Measurements from ENCODE around the gene TSHZ1. TPM values are rescaled to one million over a fixed set of nuclear protein-coding genes. Genes with fewer than 3 reads are reported as not detected.

The TSHZ1 gene
- polyA plus RNA-seq, 1 donor from 2014 or later: 3.5 TPM

DNA sequence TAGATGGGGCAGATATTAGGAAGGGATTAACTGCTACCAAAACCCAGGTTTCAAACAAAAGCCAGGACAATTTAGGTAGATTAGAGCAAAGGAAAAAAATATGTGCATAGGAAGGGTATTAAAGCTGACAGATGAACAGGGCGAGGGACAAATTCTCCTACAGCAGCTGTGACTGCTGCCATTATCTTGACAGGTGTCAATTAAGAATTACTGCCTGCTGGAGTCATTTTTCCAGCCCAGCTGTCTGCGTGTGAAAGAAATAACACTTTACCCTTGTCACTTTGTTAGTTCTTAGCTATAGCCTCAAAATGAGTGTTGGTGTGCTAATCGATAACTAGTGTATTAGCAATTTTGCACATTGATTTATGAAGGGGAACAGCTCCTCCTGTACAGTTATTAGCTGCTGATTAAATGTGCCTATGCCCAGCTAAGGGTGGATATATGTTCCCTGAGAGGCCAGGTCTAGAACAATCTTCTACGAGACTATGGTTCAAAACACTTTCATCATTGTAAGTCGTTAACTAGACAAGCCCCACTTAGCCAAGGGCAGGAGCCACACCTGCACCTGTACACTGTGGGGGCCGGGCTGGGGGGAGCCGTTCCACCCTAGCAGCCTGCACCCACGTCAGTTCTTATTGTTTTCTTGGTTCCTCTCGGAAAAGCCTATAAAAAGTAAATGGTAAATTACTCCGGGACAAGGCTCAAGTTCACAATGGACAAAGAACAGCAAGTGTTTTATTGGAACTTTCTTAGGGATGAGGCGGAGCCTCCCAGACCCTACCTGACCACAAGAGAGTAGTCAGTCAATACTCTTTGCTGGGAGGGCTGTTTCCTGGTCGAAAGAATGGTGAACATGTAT is 7.7 kb downstream of the TSHZ1 start:
- peaks cover 2% of the 10 kb centered on the region for H3K36me3 Mint-ChIP-seq
- H3K4me3 Mint-ChIP-seq: peak overlapping the region in 1 of 4 donors; percentile 18
- no peaks in the 10 kb centered on the region for H3K9me3 Mint-ChIP-seq
- peaks cover 23 to 36% (median 24%) of the 10 kb centered on the region in 3 donors for H3K4me1 Mint-ChIP-seq
- H3K27me3 Mint-ChIP-seq: no peaks in the 10 kb centered on the region
- no peak overlapping the region for H3K27ac Mint-ChIP-seq

- H3K27me3 Mint-ChIP-seq: no peaks in the 10 kb centered on the region
- H3K4me1 Mint-ChIP-seq: peaks cover 22 to 31% (median 23%) of the 10 kb centered on the region in 3 donors
- no peak overlapping the region for H3K27ac Mint-ChIP-seq
- H3K4me3 Mint-ChIP-seq: no peak overlapping the region
- H3K9me3 Mint-ChIP-seq: no peaks in the 10 kb centered on the region
- peaks cover 2% of the 10 kb centered on the region for H3K36me3 Mint-ChIP-seq
Measured at GRCh38 chr18:75219745-75220375, 9.3 kb downstream of the TSHZ1 start.

DNA sequence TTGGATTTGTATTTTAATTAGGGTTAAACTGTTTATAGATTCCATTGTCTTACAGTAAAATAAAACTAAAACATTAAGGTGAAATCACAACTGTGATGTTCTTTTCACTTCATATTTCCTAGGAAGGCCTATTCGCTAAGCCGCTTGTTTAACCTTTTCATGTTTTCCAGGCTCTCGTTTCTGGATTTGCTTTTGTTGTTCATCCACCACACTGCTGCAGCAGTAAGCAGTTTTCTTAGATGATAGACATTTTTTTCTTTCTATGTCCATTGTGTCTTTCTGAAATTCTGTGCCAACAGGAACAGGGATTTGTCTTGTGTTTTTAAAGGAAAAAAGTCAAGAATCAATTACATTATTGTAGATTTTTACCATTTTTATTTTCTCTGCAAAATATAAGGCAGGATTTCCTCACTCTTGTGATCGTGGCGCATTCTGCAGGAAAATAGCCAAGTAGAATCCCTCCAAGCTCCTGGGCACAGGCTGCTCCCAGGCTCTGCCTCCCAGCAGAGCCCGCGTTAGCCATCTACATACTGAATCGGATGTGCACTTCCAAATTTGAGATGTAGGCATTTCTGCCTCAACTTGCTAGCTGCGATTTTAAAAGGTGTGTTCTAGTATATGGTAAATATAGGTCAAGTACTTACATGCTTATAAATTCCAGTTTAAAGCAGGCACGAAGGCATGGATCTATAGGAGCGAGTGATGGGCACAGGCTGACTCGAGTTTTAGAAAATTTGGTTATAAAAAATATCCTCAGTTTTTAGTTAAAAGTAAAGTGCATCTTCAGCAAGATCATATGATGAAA is 10.2 kb downstream of the TSHZ1 start:
- Mint-ChIP-seq H3K4me1 (peaks cover 14 to 25% (median 17%) of the 10 kb centered on the region in 3 donors), H3K4me3 (no peak overlapping the region), H3K27ac (no peak overlapping the region), H3K9me3 (no peaks in the 10 kb centered on the region), H3K36me3 (peaks cover 2% of the 10 kb centered on the region), H3K27me3 (no peaks in the 10 kb centered on the region)

DNA sequence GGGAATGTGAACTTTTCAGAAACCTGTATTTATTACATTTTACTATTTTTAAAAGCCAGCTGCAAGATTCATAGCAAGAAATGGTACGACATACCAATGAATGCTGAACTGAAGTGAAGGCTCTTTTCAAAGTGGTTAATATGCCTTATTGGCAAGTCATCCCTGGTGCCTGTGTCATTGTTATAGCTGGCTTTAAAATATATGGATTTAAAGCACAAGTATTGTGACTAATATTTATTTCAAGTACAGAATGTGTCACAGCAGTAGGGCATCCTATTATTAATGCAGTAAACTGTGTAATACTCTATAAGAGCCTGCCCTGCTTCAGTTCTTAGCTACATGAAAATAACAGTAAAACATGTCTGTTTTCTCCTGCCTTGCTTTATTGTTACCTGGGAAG is 10.8 kb downstream of the TSHZ1 start:
- Mint-ChIP-seq H3K4me3 (no peak overlapping the region), H3K9me3 (no peaks in the 10 kb centered on the region), H3K36me3 (peaks cover 2% of the 10 kb centered on the region), H3K4me1 (peaks cover 11 to 23% (median 13%) of the 10 kb centered on the region in 3 donors), H3K27ac (no peak overlapping the region), H3K27me3 (no peaks in the 10 kb centered on the region)

- Mint-ChIP-seq H3K27ac (no peak overlapping the region), H3K27me3 (no peaks in the 10 kb centered on the region), H3K9me3 (no peaks in the 10 kb centered on the region), H3K4me3 (peak overlapping the region in 1 of 4 donors; percentile 39), H3K4me1 (peaks cover 9 to 23% (median 10%) of the 10 kb centered on the region in 3 donors), H3K36me3 (peaks cover 2% of the 10 kb centered on the region)
Measured at GRCh38 chr18:75221897-75222296, 11.3 kb downstream of the TSHZ1 start.

GRCh38 chr18:75222407-75222806 is 11.8 kb downstream of the TSHZ1 start:
- no peaks in the 10 kb centered on the region for H3K9me3 Mint-ChIP-seq
- H3K4me1 Mint-ChIP-seq: peaks cover 8 to 23% (median 14%) of the 10 kb centered on the region in 3 donors
- no peaks in the 10 kb centered on the region for H3K27me3 Mint-ChIP-seq
- H3K4me3 Mint-ChIP-seq: no peak overlapping the region
- H3K27ac Mint-ChIP-seq: no peak overlapping the region
- peaks cover 2% of the 10 kb centered on the region for H3K36me3 Mint-ChIP-seq

GRCh38 chr18:75223687-75224347 is 13.2 kb downstream of the TSHZ1 start:
- no peak overlapping the region for H3K27ac Mint-ChIP-seq
- H3K36me3 Mint-ChIP-seq: peaks cover 2% of the 10 kb centered on the region
- no peaks in the 10 kb centered on the region for H3K27me3 Mint-ChIP-seq
- no peaks in the 10 kb centered on the region for H3K9me3 Mint-ChIP-seq
- no peak overlapping the region for H3K4me3 Mint-ChIP-seq
- H3K4me1 Mint-ChIP-seq: peaks cover 4 to 20% (median 15%) of the 10 kb centered on the region in 3 donors

GRCh38 chr18:75226286-75226955 is 15.8 kb downstream of the TSHZ1 start:
- H3K36me3 Mint-ChIP-seq: peaks cover 2% of the 10 kb centered on the region
- H3K4me3 Mint-ChIP-seq: peak overlapping the region in 1 of 4 donors; percentile 60
- peak overlapping the region in 1 of 3 donors; percentile 67 for H3K27ac Mint-ChIP-seq
- peaks cover 4 to 15% (median 12%) of the 10 kb centered on the region in 3 donors for H3K4me1 Mint-ChIP-seq
- H3K27me3 Mint-ChIP-seq: no peaks in the 10 kb centered on the region
- H3K9me3 Mint-ChIP-seq: no peaks in the 10 kb centered on the region

- no peak overlapping the region for H3K27ac Mint-ChIP-seq
Measured at GRCh38 chr18:75226956-75227316, 16.3 kb downstream of the TSHZ1 start.

DNA sequence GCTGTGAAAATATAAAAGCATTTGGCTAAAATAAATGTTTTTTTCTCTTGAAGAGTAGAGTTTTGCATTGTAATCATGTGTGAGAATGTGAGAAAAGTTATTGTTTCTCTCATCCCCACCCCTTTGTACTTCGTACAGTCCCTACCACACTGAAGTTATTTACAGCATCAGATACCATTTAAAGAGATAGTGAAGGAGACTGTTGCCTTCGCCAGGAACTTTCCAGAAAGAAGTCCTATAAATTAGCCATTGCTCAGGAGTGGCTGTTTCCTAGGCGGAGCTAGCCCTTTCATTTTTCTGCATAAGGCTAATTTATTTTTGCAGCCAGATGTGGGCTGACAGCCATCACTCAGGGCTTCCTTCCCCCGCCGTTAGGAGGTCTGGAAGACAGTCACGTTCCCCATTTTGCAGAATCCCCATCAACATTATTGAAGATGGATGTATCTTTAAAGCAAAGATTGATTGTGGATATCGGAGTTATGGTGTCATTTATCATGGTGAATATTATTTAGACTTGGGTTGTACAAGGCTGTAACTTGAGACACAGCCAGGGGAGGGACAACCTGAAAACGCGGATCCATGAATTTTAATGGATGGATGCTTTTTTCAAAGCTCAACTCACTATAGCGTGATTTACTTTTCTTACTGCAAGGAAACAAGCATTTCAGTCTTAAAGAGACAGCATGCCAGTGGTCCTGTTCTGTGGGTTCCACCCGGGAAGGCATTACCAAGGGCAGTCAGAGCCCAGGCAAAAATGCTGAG is 17.1 kb downstream of the TSHZ1 start:
- Mint-ChIP-seq H3K9me3 (no peaks in the 10 kb centered on the region), H3K27ac (no peak overlapping the region), H3K27me3 (no peaks in the 10 kb centered on the region), H3K4me1 (peaks cover 2 to 12% (median 9%) of the 10 kb centered on the region in 3 donors), H3K4me3 (no peak overlapping the region), H3K36me3 (peaks cover 2% of the 10 kb centered on the region)

More at GRCh38 chr18:75226956-75227316, 16.3 kb downstream of the TSHZ1 start:
- Mint-ChIP-seq H3K4me1 (peaks cover 3 to 13% (median 9%) of the 10 kb centered on the region in 3 donors), H3K4me3 (no peak overlapping the region), H3K36me3 (peaks cover 2% of the 10 kb centered on the region), H3K9me3 (no peaks in the 10 kb centered on the region), H3K27me3 (no peaks in the 10 kb centered on the region)

GRCh38 chr18:75228967-75229366 is 18.4 kb downstream of the TSHZ1 start:
- Mint-ChIP-seq H3K27ac (peak overlapping the region in 1 of 3 donors; percentile 23), H3K4me1 (peaks cover 4 to 11% (median 9%) of the 10 kb centered on the region in 3 donors)

DNA sequence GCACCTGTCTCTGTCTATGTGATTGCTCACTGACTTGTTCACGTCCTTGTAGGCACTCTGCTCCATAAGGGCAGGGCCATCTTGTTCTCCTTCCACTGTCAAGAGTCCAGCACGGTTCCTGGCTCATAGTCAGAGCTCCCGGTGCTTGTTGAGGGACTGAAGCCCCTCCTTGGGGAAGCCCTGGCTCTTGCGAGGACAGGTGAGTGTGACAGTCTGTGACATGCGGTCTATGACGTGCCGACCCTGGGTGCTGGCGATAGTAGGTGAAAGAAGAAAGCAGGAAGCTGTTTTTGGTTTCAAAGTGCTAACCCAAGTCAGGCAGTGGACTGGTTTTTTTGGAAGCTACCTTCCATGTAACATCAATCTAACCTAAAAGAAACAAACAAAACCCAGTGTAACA is 18.8 kb downstream of the TSHZ1 start:
- H3K9me3 Mint-ChIP-seq: no peaks in the 10 kb centered on the region
- no peaks in the 10 kb centered on the region for H3K36me3 Mint-ChIP-seq
- H3K4me1 Mint-ChIP-seq: peaks cover 4 to 11% (median 9%) of the 10 kb centered on the region in 3 donors
- no peak overlapping the region for H3K4me3 Mint-ChIP-seq
- H3K27ac Mint-ChIP-seq: no peak overlapping the region
- no peaks in the 10 kb centered on the region for H3K27me3 Mint-ChIP-seq

More at GRCh38 chr18:75228967-75229366, 18.4 kb downstream of the TSHZ1 start:
- H3K27me3 Mint-ChIP-seq: no peaks in the 10 kb centered on the region
- no peaks in the 10 kb centered on the region for H3K9me3 Mint-ChIP-seq
- H3K36me3 Mint-ChIP-seq: no peaks in the 10 kb centered on the region
- H3K4me3 Mint-ChIP-seq: no peak overlapping the region

GRCh38 chr18:75230163-75231052 is 19.8 kb downstream of the TSHZ1 start:
- H3K4me3 Mint-ChIP-seq: no peak overlapping the region
- peaks cover 4 to 11% (median 9%) of the 10 kb centered on the region in 3 donors for H3K4me1 Mint-ChIP-seq
- no peaks in the 10 kb centered on the region for H3K36me3 Mint-ChIP-seq
- no peaks in the 10 kb centered on the region for H3K9me3 Mint-ChIP-seq
- H3K27ac Mint-ChIP-seq: no peak overlapping the region
- no peaks in the 10 kb centered on the region for H3K27me3 Mint-ChIP-seq
